Activated CD8-positive, alpha-beta memory T cell treated with anti-CD3 and anti-CD28 coated beads, Interleukin-2, amount 10 ng/mL, durations not matched to agents 7 days and 5 days (primary cell): ENCODE data around the gene ROBO1. TPM values are rescaled to one million over a fixed set of nuclear protein-coding genes. Genes with fewer than 3 reads are reported as not detected.
"Not testable (repeated sequence)": the region's sequence is repeated elsewhere in the genome, so short reads cannot be mapped to it uniquely, and the experiment has no call there.

Source experiments
- ATAC-seq: fragments of 150-1000 bp; cut with Tn5 transposase; one replicate; pipeline ENCODE4 v1.10.0; 2021; ENCODE audit warnings: moderate library complexity
- CTCF ChIA-PET: fragments of 350-600 bp; sonication (Branson Sonifier 250); formaldehyde crosslinking; loops from one replicate; lab custom pipeline; 2021; ENCODE audit warnings: antibody characterized with exemption; lab: Charles Lee
- DNase-seq: peaks from one replicate; pipeline ENCODE4 v3.0.0-alpha.2; 2020
- H3K27ac Mint-ChIP-seq: one replicate; pipeline ENCODE4 v1.8.0; 2021; ENCODE audit warnings: mild to moderate bottlenecking, mixed read lengths
- H3K27me3 Mint-ChIP-seq: one replicate; pipeline ENCODE4 v1.8.0; 2021; ENCODE audit warnings: mixed read lengths
- H3K36me3 Mint-ChIP-seq: one replicate; pipeline ENCODE4 v1.8.0; 2021; ENCODE audit warnings: mild to moderate bottlenecking, mixed read lengths
- H3K4me1 Mint-ChIP-seq: one replicate; pipeline ENCODE4 v1.8.0; 2021; ENCODE audit warnings: mixed read lengths
- H3K4me3 Mint-ChIP-seq: one replicate; pipeline ENCODE4 v1.8.0; 2021; ENCODE audit warnings: mild to moderate bottlenecking, moderate library complexity, mixed read lengths
- H3K9me3 Mint-ChIP-seq: one replicate; pipeline ENCODE4 v1.8.0; 2022; ENCODE audit warnings: low read depth, mixed read lengths
- total RNA-seq, 2 experiments: library from RNA; stranded (reverse); gene quantifications; one replicate each; pipeline ENCODE4 v1.2.3, GENCODE V29; 2021

ROBO1 gene
- under 1 TPM; 0.32 to 0.87 TPM for total RNA-seq

DNA sequence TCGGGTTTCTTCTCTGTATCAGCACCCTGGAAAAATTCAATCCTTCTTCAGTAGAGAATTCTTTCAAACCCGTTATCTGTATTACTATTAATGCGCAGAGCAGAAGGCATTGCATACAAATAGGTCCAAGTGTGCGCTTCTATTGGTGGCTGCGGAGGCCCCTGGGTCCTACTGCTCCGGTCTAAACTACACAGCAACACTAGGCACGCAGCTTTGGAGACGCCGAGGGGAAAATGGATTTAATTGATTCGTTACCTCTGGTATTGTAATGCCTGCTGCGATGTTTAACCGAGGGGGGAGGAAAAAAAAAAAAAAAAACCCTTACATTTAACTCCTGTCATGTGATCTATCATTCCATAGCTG, at the start of gene ROBO1:
ROBO1 (minus strand) TSS at position 94 of the 363 bp plus-strand sequence.
- CTCF ChIA-PET: no interaction called here
- ATAC-seq: no peak
- peaks cover 3% of the 10 kb centered on the region for H3K9me3 Mint-ChIP-seq
- H3K36me3 Mint-ChIP-seq: no peaks in the 10 kb centered on the region
- peaks cover 4% of the 10 kb centered on the region for H3K27me3 Mint-ChIP-seq
- no peak for DNase-seq
- H3K4me1 Mint-ChIP-seq: no peaks in the 10 kb centered on the region
- no peak within 1 kb of the TSS for H3K4me3 Mint-ChIP-seq
- no peak within 1 kb of the TSS for H3K27ac Mint-ChIP-seq

DNA sequence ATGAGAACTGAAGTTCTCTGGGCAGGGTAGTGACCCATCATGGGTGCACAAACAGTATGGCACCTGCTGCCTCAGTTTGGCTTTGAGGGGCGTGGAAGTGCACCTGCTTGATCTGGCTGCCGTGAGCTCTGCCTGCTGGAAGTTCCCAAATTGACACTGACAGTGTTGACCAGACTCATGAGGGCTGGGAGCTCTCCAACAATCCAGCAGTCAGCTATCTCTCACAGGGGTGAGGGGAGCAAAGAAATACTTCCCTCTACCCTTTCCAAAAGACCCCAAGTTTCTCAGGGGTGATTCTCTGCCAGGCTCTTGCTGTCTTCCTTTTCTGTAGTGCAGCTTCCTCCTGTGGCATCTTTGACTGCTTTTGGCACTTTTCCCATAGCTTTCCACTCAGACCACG, 49.4 kb upstream of the ROBO1 start:
- DNase-seq (no peak), ATAC-seq (no peak)
- Mint-ChIP-seq H3K4me1 (no peaks in the 10 kb centered on the region), H3K9me3 (peaks cover 20% of the 10 kb centered on the region), H3K36me3 (no peaks in the 10 kb centered on the region), H3K27ac (no peak overlapping the region), H3K27me3 (no peaks in the 10 kb centered on the region), H3K4me3 (no peak overlapping the region)
- CTCF ChIA-PET: no interaction called here

DNA sequence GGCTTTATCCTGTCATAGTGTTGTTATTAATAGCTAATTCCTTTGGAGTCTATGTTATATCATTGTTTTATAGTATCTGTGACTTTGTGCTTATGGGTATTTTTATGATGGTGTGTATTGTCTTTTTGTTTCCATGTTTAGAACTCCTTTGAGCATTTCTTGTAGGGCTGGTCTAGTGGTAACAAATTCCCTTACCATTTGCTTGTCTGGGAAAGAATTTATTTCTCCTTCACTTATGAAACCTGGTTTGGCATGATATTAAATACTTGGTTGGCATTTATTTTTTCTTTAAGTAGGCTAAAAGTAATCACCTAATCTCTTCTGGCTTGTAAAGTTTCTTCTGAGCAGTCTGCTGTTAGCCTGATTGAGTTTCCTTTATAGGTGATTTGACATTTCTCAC, 47.7 kb upstream of the ROBO1 start:
- no peak for DNase-seq
- ATAC-seq: no peak
- peaks cover 16% of the 10 kb centered on the region for H3K9me3 Mint-ChIP-seq
- H3K27ac Mint-ChIP-seq: no peak overlapping the region
- no peaks in the 10 kb centered on the region for H3K36me3 Mint-ChIP-seq
- no peak overlapping the region for H3K4me3 Mint-ChIP-seq
- CTCF ChIA-PET: no interaction called here
- H3K27me3 Mint-ChIP-seq: no peaks in the 10 kb centered on the region
- no peaks in the 10 kb centered on the region for H3K4me1 Mint-ChIP-seq

- no peak for DNase-seq
- Mint-ChIP-seq H3K27ac (no peak overlapping the region), H3K27me3 (no peaks in the 10 kb centered on the region), H3K36me3 (no peaks in the 10 kb centered on the region), H3K4me1 (no peaks in the 10 kb centered on the region), H3K9me3 (peaks cover 9% of the 10 kb centered on the region), H3K4me3 (no peak overlapping the region)
- CTCF ChIA-PET: no interaction called here
- no peak for ATAC-seq
These were observed 42.8 kb upstream of the ROBO1 start for GRCh38 chr3:79810581-79810980.

DNA sequence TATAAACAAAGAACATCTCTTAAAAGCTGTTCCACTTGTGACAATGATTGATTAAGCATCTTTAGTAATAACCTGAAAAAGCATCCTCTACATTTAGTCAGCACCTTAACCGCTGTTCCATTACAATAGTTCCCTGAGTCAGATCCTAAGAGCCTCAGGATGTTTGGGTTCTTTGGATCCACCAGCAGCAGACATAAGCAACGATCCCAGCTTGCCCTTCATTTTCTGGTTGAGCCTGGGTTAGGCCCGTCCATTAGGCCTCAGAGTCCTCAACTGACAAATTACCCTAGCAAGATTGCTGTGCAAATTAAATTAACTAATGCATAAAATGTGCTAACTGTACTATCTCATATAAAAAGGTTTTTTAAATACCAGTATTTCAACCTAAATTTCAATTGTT, 42.3 kb upstream of the ROBO1 start:
- CTCF ChIA-PET: no interaction called here
- Mint-ChIP-seq H3K4me3 (no peak overlapping the region), H3K9me3 (peaks cover 8% of the 10 kb centered on the region), H3K36me3 (no peaks in the 10 kb centered on the region), H3K4me1 (no peaks in the 10 kb centered on the region), H3K27me3 (no peaks in the 10 kb centered on the region), H3K27ac (no peak overlapping the region)
- DNase-seq (no peak), ATAC-seq (no peak)

DNA sequence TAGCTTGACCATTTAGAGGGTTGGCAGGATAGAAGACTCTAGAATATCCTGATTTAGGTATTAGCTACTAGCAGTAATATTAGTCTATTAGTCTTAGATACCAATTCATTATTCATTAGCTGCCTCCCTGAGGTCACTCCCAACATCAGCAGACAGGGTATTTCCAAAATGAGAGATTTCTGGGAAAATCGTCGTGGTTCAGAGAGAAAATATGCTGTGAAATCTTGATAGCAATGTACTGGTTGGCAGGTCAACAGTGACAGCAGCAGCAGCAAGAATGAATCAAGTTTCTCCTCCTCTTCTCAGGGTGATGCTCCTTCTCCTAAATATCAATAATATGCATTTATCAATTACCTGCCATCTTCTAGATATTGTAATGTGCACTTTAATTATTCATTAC, 41.3 kb upstream of the ROBO1 start:
- CTCF ChIA-PET: no interaction called here
- DNase-seq: no peak
- Mint-ChIP-seq H3K27me3 (no peaks in the 10 kb centered on the region), H3K36me3 (no peaks in the 10 kb centered on the region), H3K9me3 (peaks cover 2% of the 10 kb centered on the region), H3K4me1 (no peaks in the 10 kb centered on the region), H3K27ac (no peak overlapping the region), H3K4me3 (no peak overlapping the region)
- ATAC-seq: no peak

DNA sequence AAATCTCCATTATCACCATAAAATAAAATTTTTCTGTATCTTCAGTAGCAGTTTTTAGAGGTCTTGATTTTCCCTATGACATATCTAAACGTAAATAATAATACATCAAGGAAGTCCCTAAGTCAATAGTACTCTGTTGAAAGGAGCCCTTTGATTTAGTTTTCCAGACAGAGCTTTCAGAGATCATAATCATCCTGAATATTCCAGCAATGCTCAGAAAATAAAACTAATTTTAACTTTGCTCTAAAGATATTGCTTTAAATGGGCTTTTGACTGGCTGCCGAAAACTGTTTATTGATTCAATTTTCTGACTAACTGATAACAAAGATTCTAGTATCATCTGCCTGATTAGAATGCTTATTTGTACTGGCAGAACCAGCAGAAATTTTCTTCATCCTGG, 40.7 kb upstream of the ROBO1 start:
- ATAC-seq (no peak), DNase-seq (no peak)
- peaks cover under 1% of the 10 kb centered on the region for H3K9me3 Mint-ChIP-seq
- no peak overlapping the region for H3K27ac Mint-ChIP-seq
- no peaks in the 10 kb centered on the region for H3K4me1 Mint-ChIP-seq
- CTCF ChIA-PET: no interaction called here
- no peak overlapping the region for H3K4me3 Mint-ChIP-seq
- H3K27me3 Mint-ChIP-seq: no peaks in the 10 kb centered on the region
- H3K36me3 Mint-ChIP-seq: no peaks in the 10 kb centered on the region

DNA sequence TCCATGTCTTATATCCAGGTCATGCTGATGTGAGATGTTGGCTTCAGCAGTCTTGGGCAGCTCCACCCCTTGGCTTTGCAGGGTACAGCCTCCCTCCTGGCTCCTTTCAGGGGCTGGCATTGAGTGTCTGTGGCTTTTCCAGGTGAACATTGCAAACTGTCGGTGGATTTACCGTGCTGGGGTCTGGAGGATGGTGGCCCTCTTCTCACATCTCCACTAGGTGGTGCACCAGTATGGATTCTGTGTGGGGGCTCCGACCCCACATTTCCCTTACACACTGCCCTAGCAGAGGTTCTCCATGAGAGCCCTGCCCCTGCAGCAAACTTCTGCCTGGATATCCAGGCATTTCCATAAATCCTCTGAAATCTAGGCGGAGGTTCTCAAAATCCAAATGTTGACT, 22.4 kb upstream of the ROBO1 start:
- H3K9me3 Mint-ChIP-seq, DNase-seq, H3K27me3 Mint-ChIP-seq, H3K27ac Mint-ChIP-seq, H3K4me3 Mint-ChIP-seq, H3K36me3 Mint-ChIP-seq, CTCF ChIA-PET, ATAC-seq, H3K4me1 Mint-ChIP-seq: not testable (repeated sequence)

- no peaks in the 10 kb centered on the region for H3K4me1 Mint-ChIP-seq
- H3K36me3 Mint-ChIP-seq: no peaks in the 10 kb centered on the region
- no peak overlapping the region for H3K27ac Mint-ChIP-seq
- ATAC-seq: no peak
- H3K4me3 Mint-ChIP-seq: no peak overlapping the region
- CTCF ChIA-PET: no interaction called here
- peaks cover 10% of the 10 kb centered on the region for H3K9me3 Mint-ChIP-seq
- DNase-seq: no peak
- no peaks in the 10 kb centered on the region for H3K27me3 Mint-ChIP-seq
These were observed 5.5 kb upstream of the ROBO1 start for GRCh38 chr3:79773291-79773690.

DNA sequence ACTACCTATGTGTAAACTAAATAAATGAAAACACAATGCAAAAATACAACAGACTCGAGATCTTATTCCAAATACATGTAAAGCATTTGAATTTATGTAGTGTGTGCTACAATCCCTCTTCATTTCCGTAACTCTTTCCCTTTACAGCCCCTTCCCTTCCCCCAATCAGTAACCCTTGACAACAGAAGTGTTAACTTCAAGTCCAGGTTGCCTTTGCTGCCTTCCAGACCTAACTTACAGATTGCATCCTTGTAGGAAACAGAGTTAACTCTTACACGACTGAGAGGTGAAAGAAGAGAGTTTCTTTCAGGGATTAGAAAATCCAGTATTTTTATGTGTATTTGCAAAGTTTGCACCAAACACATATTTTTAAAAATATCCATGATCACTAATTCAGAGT, 1.4 kb upstream of the ROBO1 start:
- ATAC-seq (no peak), DNase-seq (no peak)
- H3K9me3 Mint-ChIP-seq: peaks cover 5% of the 10 kb centered on the region
- no peaks in the 10 kb centered on the region for H3K36me3 Mint-ChIP-seq
- H3K4me3 Mint-ChIP-seq: no peak overlapping the region
- H3K4me1 Mint-ChIP-seq: no peaks in the 10 kb centered on the region
- no peak overlapping the region for H3K27ac Mint-ChIP-seq
- H3K27me3 Mint-ChIP-seq: peaks cover 4% of the 10 kb centered on the region
- CTCF ChIA-PET: no interaction called here

GRCh38 chr3:79767194-79767904, 449 bp downstream of the ROBO1 start:
- CTCF ChIA-PET: no interaction called here
- DNase-seq: no peak
- H3K36me3 Mint-ChIP-seq: no peaks in the 10 kb centered on the region
- peaks cover 4% of the 10 kb centered on the region for H3K27me3 Mint-ChIP-seq
- no peak overlapping the region for H3K27ac Mint-ChIP-seq
- no peak overlapping the region for H3K4me3 Mint-ChIP-seq
- no peak for ATAC-seq
- no peaks in the 10 kb centered on the region for H3K4me1 Mint-ChIP-seq
- H3K9me3 Mint-ChIP-seq: peaks cover 3% of the 10 kb centered on the region

DNA sequence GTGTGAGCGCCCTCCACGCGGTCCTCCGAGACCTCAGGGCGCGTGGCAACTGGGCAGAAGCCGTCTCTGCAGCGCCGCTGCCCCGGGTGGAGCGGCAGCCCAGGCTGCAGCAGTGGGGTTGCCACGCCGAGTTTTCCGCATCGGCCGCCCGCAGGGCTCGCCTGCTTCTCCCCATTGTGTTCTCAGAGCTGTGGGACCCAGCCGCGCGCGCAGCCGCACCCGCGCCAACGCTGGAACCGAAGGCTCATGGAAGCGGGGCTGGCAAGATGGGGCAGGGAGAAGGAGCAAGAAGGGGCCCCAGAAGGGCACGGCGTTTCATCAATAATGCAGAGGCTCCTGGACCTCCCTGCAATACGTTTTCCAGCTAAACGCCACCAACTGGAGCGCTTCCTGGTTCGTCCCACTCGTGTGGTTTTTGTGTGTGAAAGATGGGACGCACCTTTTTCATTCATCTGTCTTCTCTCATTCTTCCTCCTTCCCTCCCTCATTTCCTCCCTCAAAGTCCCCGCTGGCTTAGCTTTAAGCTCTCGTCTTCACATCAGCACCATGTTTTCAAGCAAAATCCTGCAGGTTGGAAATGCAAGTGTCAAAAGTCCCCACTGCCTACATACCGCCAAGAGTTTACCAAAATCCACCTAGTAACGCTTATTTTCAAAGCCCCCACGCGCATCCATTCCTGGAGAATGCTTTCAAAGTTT, 1.2 kb downstream of the ROBO1 start:
- H3K27ac Mint-ChIP-seq: no peak overlapping the region
- no peaks in the 10 kb centered on the region for H3K4me1 Mint-ChIP-seq
- CTCF ChIA-PET: no interaction called here
- ATAC-seq (no peak), DNase-seq (no peak)
- no peaks in the 10 kb centered on the region for H3K36me3 Mint-ChIP-seq
- no peak overlapping the region for H3K4me3 Mint-ChIP-seq
- H3K9me3 Mint-ChIP-seq: peaks cover 3% of the 10 kb centered on the region
- peaks cover 4% of the 10 kb centered on the region for H3K27me3 Mint-ChIP-seq

DNA sequence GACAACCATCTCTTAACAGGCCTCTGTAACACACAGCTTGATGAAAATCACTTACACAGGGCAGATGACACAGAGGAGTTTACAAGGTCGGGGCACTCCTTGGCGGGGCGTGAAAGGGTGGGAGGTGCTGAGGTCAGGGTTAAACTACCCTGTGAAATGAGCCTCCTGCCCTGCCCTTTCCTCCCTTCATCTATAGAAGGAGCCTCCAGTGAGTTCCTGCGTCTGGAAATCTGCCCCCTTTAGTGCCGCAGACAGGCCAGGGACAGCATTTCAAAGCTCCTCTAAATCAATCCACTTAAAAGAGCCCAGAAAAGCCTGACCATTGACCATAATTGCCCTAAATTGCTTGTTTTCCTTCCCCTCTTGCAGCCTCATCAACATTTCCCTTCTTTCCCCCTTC, 1.9 kb downstream of the ROBO1 start:
- ATAC-seq: no peak
- no peak overlapping the region for H3K4me3 Mint-ChIP-seq
- H3K27ac Mint-ChIP-seq: no peak overlapping the region
- peaks cover 3% of the 10 kb centered on the region for H3K9me3 Mint-ChIP-seq
- H3K36me3 Mint-ChIP-seq: no peaks in the 10 kb centered on the region
- H3K4me1 Mint-ChIP-seq: no peaks in the 10 kb centered on the region
- H3K27me3 Mint-ChIP-seq: peaks cover 4% of the 10 kb centered on the region
- CTCF ChIA-PET: no interaction called here
- DNase-seq: no peak

GRCh38 chr3:79761441-79761840, 6.4 kb downstream of the ROBO1 start:
- CTCF ChIA-PET: no interaction called here
- DNase-seq (no peak), ATAC-seq (no peak)
- Mint-ChIP-seq H3K27me3 (peaks cover 4% of the 10 kb centered on the region), H3K36me3 (no peaks in the 10 kb centered on the region), H3K4me3 (no peak overlapping the region), H3K9me3 (peaks cover 7% of the 10 kb centered on the region), H3K4me1 (no peaks in the 10 kb centered on the region), H3K27ac (no peak overlapping the region)
